ENCODE data around the gene GAB2. TPM values are rescaled to one million over a fixed set of nuclear protein-coding genes. Genes with fewer than 3 reads are reported as not detected.

Gene GAB2
- total and polyA plus RNA-seq, 2 of the 13 experiments (the other 11 are each of a cell fraction or from before 2014, with no cell fraction given): 4.1 to 8.6 TPM

GRCh38 chr11:78346799-78347198 is 70.8 kb downstream of the GAB2 start:
- intact Hi-C loops (cut with micrococcal nuclease; ENCODE audit: unreplicated experiment): no loop called here
- CTCF ChIA-PET (ENCODE audit: low intra/inter-chr PET ratio, low total read pairs): no interaction called here

More at GRCh38 chr11:78346799-78347198, 70.8 kb downstream of the GAB2 start:
- Histone ChIP-seq H4K20me1 (ENCODE audit: insufficient read depth, low read length) (no peaks in the 10 kb centered on the region), H3K4me2 (ENCODE audit: low read depth, low read length) (no peak overlapping the region), H3K9me3 (ENCODE audit: low read length) (no peaks in the 10 kb centered on the region), H3K79me2 (ENCODE audit: insufficient read depth, low read length) (no peaks in the 10 kb centered on the region), H3K9ac (ENCODE audit: insufficient read depth, low read depth, low read length) (no peak overlapping the region), H3K4me3 (replicated peaks in 1 of 3; ENCODE audit: insufficient read depth in 1 of 3, low read depth in 2 of 3, low read length in 3 of 3) (no peak overlapping the region), H3K27ac (ENCODE audit: extremely low read length, insufficient read depth, low read length) (no peak overlapping the region), H3K36me3 (replicated peaks in 1 of 2; ENCODE audit: control insufficient read depth in 1 of 2, insufficient read depth in 2 of 2, low read length in 2 of 2) (no peaks in the 10 kb centered on the region), H3K27me3 (ENCODE audit: control insufficient read depth in 1 of 2, insufficient read depth in 2 of 2, low read length in 2 of 2) (no peaks in the 10 kb centered on the region), H3K4me1 (ENCODE audit: insufficient read depth, low read length) (peaks cover 22% of the 10 kb centered on the region), H2AFZ (ENCODE audit: low read length) (no peak overlapping the region)
- 82% methylated on average over 1 of the region's 1 CpG for WGBS (ENCODE audit: low lambda C conversion rate)
- ATAC-seq: no peak
- in situ Hi-C loops (cut with HindIII; ENCODE audit: extremely low pct_ligation_motif_present, low pct_unique_long_range_greater_than_20kb): no loop called here
- DNase-seq (ENCODE audit: low spot score): no peak
- no TSS peak for BruUV-seq (replicated peaks)
- POLR2A ChIA-PET: no interaction called here
- TF ChIP-seq CREB1 (IDR thresholded peaks at IDR 0.05): no peak
- no peak for TF ChIP-seq CREB1 (CRISPR knock-in tag; IDR thresholded peaks at IDR 0.05)
- TF ChIP-seq EHMT2 (IDR thresholded peaks at IDR 0.05; ENCODE audit: borderline replicate concordance, low read depth, low read length): no peak
- no peak for TF ChIP-seq XRCC5 (optimal IDR thresholded peaks at IDR 0.05; ENCODE audit: low read length)
- no peak for TF ChIP-seq NFAT5 (CRISPR knock-in tag; IDR thresholded peaks at IDR 0.05)
- no peak for TF ChIP-seq ZNF709 (CRISPR knock-in tag; IDR thresholded peaks at IDR 0.05)
- FAIRE-seq: no peak
